GM21423 (cell line): ENCODE data around the gene SLC35A3.
"Not testable (repeated sequence)": the region's sequence is repeated elsewhere in the genome, so short reads cannot be mapped to it uniquely, and the experiment has no call there.

Source experiments
- ATAC-seq: cut with Tn5 transposase; IDR thresholded peaks from one replicate; pipeline ENCODE4 v1.9.1; 2021; ENCODE audit warnings: mild to moderate bottlenecking, moderate library complexity; ENCODE audit not compliant: unreplicated experiment

SLC35A3 gene

GRCh38 chr1:99969729-99970621 lies at the start of gene SLC35A3:
TSS of gene SLC35A3 (plus strand) at chr1:99969996. CDS start at chr1:99993555, 23,559 bp downstream.
- ATAC-seq, result peak; percentile 93

GRCh38 chr1:99934801-99935200 lies 35.0 kb upstream of the SLC35A3 start:
- ATAC-seq, result no peak

GRCh38 chr1:99935534-99935933 lies 34.3 kb upstream of the SLC35A3 start:
- no peak for ATAC-seq

GRCh38 chr1:99936071-99936470 lies 33.7 kb upstream of the SLC35A3 start:
- no peak for ATAC-seq

GRCh38 chr1:99942723-99943122 lies 27.1 kb upstream of the SLC35A3 start:
- no peak for ATAC-seq

- no peak for ATAC-seq
Measured at GRCh38 chr1:99943223-99943794, 26.5 kb upstream of the SLC35A3 start.

GRCh38 chr1:99944192-99944591 lies 25.6 kb upstream of the SLC35A3 start:
- ATAC-seq, result no peak

- no peak for ATAC-seq
Measured at GRCh38 chr1:99945174-99945573, 24.6 kb upstream of the SLC35A3 start.

- no peak for ATAC-seq
Measured at GRCh38 chr1:99950486-99950885, 19.3 kb upstream of the SLC35A3 start.

- ATAC-seq, result no peak
Measured at GRCh38 chr1:99952522-99952921, 17.3 kb upstream of the SLC35A3 start.

- ATAC-seq, result no peak
Measured at GRCh38 chr1:99955375-99955774, 14.4 kb upstream of the SLC35A3 start.

- no peak for ATAC-seq
Measured at GRCh38 chr1:99956755-99957154, 13.0 kb upstream of the SLC35A3 start.

- no peak for ATAC-seq
Measured at GRCh38 chr1:99957818-99958217, 12.0 kb upstream of the SLC35A3 start.

- not testable (repeated sequence) for ATAC-seq
Measured at GRCh38 chr1:99959189-99959705, 10.5 kb upstream of the SLC35A3 start.

GRCh38 chr1:99960260-99960659 lies 9.5 kb upstream of the SLC35A3 start:
- not testable (repeated sequence) for ATAC-seq

GRCh38 chr1:99963041-99963795 lies 6.6 kb upstream of the SLC35A3 start:
- no peak for ATAC-seq

GRCh38 chr1:99964806-99965205 lies 5.0 kb upstream of the SLC35A3 start:
- no peak for ATAC-seq

- ATAC-seq, result no peak
Measured at GRCh38 chr1:99965646-99966375, 4.0 kb upstream of the SLC35A3 start.

GRCh38 chr1:99968214-99968613 lies 1.6 kb upstream of the SLC35A3 start:
- no peak for ATAC-seq

GRCh38 chr1:99969260-99969728 lies 502 bp upstream of the SLC35A3 start:
- peak; percentile 12 for ATAC-seq
